CD4-positive, alpha-beta T cell treated with Interleukin-12 subunit alpha and Interleukin-12 subunit beta, for 1 hour (primary cell): ENCODE measurements around the gene XRCC5.
A peak's percentile ranks its signal among the peaks of the same experiment; 100 is the strongest.
"Not testable (repeated sequence)": the region's sequence is repeated elsewhere in the genome, so short reads cannot be mapped to it uniquely, and the experiment has no call there.

Experiments used
- DNase-seq: peaks from one replicate; pipeline ENCODE4 v3.0.0-alpha.2; 2020

XRCC5 gene

GRCh38 chr2:216108967-216109921 lies at the start of gene XRCC5:
XRCC5 (plus strand) TSS chr2:216109348; CDS start chr2:216109437, 89 bp downstream.
- DNase-seq = peak; percentile 98

- no peak for DNase-seq
These were observed 45.0 kb upstream of the XRCC5 start for GRCh38 chr2:216064014-216064630.

- no peak for DNase-seq
These were observed 44.5 kb upstream of the XRCC5 start for GRCh38 chr2:216064665-216065064.

- DNase-seq = no peak
These were observed 42.9 kb upstream of the XRCC5 start for GRCh38 chr2:216066230-216066629.

- DNase-seq = no peak
These were observed 40.1 kb upstream of the XRCC5 start for GRCh38 chr2:216069028-216069427.

- no peak for DNase-seq
These were observed 39.0 kb upstream of the XRCC5 start for GRCh38 chr2:216070195-216070594.

GRCh38 chr2:216071111-216071851 lies 37.9 kb upstream of the XRCC5 start:
- DNase-seq = no peak

- DNase-seq = no peak
These were observed 36.7 kb upstream of the XRCC5 start for GRCh38 chr2:216072473-216072872.

GRCh38 chr2:216073773-216074172 lies 35.4 kb upstream of the XRCC5 start:
- DNase-seq = no peak

GRCh38 chr2:216074380-216074779 lies 34.8 kb upstream of the XRCC5 start:
- DNase-seq = no peak

- DNase-seq = no peak
These were observed 34.4 kb upstream of the XRCC5 start for GRCh38 chr2:216074794-216075193.

GRCh38 chr2:216075510-216076485 lies 33.4 kb upstream of the XRCC5 start:
- no peak for DNase-seq

GRCh38 chr2:216078776-216079175 lies 30.4 kb upstream of the XRCC5 start:
- no peak for DNase-seq

GRCh38 chr2:216080048-216080447 lies 29.1 kb upstream of the XRCC5 start:
- DNase-seq = not testable (repeated sequence)

- DNase-seq = no peak
These were observed 28.1 kb upstream of the XRCC5 start for GRCh38 chr2:216081012-216081411.

GRCh38 chr2:216081487-216082116 lies 27.5 kb upstream of the XRCC5 start, which contains the start of the genes PECR and TMEM169:
PECR (minus strand) TSS chr2:216081809; CDS start chr2:216081741, 68 bp downstream.
TMEM169 (plus strand) TSS chr2:216081919; CDS start chr2:216095964, 14,045 bp downstream.
- peak; percentile 76 for DNase-seq

- no peak for DNase-seq
These were observed 26.9 kb upstream of the XRCC5 start for GRCh38 chr2:216082117-216082711.

GRCh38 chr2:216082805-216083204 lies 26.3 kb upstream of the XRCC5 start:
- DNase-seq = no peak

- DNase-seq = no peak
These were observed 25.5 kb upstream of the XRCC5 start for GRCh38 chr2:216083464-216084281.

- DNase-seq = peak; percentile 34
These were observed 24.6 kb upstream of the XRCC5 start for GRCh38 chr2:216084547-216084946.
